ENCODE data around the gene FAM78B. TPM values are rescaled to one million over a fixed set of nuclear protein-coding genes. Genes with fewer than 3 reads are reported as not detected.

FAM78B gene
- total RNA-seq, 2 experiments from 2014 or later, result 0.11 TPM; not detected in 1

DNA sequence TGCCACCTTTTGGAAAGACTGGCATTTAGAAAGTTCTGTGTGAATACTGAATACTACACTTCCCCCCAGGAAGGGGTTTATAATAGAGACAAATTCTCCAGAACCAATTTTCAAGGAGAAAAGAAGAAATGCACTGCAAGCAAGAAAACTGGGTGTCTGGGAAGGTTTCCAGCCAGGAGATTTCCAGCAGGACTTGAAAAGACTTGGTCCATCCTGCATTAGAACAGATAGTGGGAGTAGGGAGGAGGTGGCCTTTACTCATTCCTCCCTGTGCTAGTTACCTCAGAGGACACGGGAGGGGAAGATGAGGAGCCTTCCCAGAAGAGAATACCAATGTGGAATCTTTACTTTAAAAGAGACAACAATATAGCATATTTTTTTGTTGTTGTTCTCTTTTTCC, 52.4 kb downstream of the FAM78B start:
- Mint-ChIP-seq H3K4me3 (no peak overlapping the region), H3K27me3 (no peaks in the 10 kb centered on the region), H3K4me1 (ENCODE audit: low read depth) (no peaks in the 10 kb centered on the region), H3K36me3 (ENCODE audit: low read depth) (no peaks in the 10 kb centered on the region), H3K27ac (no peak overlapping the region), H3K9me3 (no peaks in the 10 kb centered on the region)
- Histone ChIP-seq H3K27me3 (ENCODE audit: control insufficient read depth in 1 of 2, insufficient read depth in 2 of 2, low read length in 2 of 2) (no peaks in the 10 kb centered on the region), H3K36me3 (ENCODE audit: insufficient read depth, low read length) (no peaks in the 10 kb centered on the region), H3K4me1 (ENCODE audit: insufficient read depth, low read length) (no peaks in the 10 kb centered on the region), H3K27ac (ENCODE audit: low read depth in 1 of 2, low read length in 2 of 2) (no peak overlapping the region), H3K9me3 (ENCODE audit: control insufficient read depth in 1 of 2, insufficient read depth in 1 of 2, low read length in 2 of 2) (no peaks in the 10 kb centered on the region), H3K4me3 (ENCODE audit: low read length) (no peak overlapping the region)
- CTCF ChIA-PET, result no interaction called here
- DNase-seq (no peak), ATAC-seq (ENCODE audit: poor library complexity) (no peak)
- intact Hi-C loops (cut with DNase I, micrococcal nuclease), result no loop called here
- POLR2A ChIA-PET, result no interaction called here
- TF ChIP-seq, protein P1, sequence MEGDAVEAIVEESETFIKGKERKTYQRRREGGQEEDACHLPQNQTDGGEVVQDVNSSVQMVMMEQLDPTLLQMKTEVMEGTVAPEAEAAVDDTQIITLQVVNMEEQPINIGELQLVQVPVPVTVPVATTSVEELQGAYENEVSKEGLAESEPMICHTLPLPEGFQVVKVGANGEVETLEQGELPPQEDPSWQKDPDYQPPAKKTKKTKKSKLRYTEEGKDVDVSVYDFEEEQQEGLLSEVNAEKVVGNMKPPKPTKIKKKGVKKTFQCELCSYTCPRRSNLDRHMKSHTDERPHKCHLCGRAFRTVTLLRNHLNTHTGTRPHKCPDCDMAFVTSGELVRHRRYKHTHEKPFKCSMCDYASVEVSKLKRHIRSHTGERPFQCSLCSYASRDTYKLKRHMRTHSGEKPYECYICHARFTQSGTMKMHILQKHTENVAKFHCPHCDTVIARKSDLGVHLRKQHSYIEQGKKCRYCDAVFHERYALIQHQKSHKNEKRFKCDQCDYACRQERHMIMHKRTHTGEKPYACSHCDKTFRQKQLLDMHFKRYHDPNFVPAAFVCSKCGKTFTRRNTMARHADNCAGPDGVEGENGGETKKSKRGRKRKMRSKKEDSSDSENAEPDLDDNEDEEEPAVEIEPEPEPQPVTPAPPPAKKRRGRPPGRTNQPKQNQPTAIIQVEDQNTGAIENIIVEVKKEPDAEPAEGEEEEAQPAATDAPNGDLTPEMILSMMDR (IDR thresholded peaks at IDR 0.05), result no peak

- Histone ChIP-seq H3K36me3 (ENCODE audit: insufficient read depth, low read length) (no peaks in the 10 kb centered on the region), H3K4me3 (ENCODE audit: low read length) (no peak overlapping the region), H3K4me1 (ENCODE audit: insufficient read depth, low read length) (no peaks in the 10 kb centered on the region), H3K27ac (ENCODE audit: low read depth in 1 of 2, low read length in 2 of 2) (no peak overlapping the region), H3K27me3 (ENCODE audit: control insufficient read depth in 1 of 2, insufficient read depth in 2 of 2, low read length in 2 of 2) (no peaks in the 10 kb centered on the region), H3K9me3 (ENCODE audit: control insufficient read depth in 1 of 2, insufficient read depth in 1 of 2, low read length in 2 of 2) (no peaks in the 10 kb centered on the region)
- CTCF ChIA-PET, result no interaction called here
- no peak overlapping the region for H3K27ac Mint-ChIP-seq
- H3K36me3 Mint-ChIP-seq (ENCODE audit: low read depth), result no peaks in the 10 kb centered on the region
- POLR2A ChIA-PET, result no interaction called here
- H3K9me3 Mint-ChIP-seq, result no peaks in the 10 kb centered on the region
- no peak overlapping the region for H3K4me3 Mint-ChIP-seq
- no peaks in the 10 kb centered on the region for H3K4me1 Mint-ChIP-seq (ENCODE audit: low read depth)
- intact Hi-C loops (cut with DNase I, micrococcal nuclease), result no loop called here
- TF ChIP-seq, protein P1 (IDR thresholded peaks at IDR 0.05), result no peak
- no peaks in the 10 kb centered on the region for H3K27me3 Mint-ChIP-seq
- DNase-seq, result no peak
- no peak for ATAC-seq (ENCODE audit: poor library complexity)
These were observed 53.2 kb downstream of the FAM78B start for GRCh38 chr1:166113630-166114029.

DNA sequence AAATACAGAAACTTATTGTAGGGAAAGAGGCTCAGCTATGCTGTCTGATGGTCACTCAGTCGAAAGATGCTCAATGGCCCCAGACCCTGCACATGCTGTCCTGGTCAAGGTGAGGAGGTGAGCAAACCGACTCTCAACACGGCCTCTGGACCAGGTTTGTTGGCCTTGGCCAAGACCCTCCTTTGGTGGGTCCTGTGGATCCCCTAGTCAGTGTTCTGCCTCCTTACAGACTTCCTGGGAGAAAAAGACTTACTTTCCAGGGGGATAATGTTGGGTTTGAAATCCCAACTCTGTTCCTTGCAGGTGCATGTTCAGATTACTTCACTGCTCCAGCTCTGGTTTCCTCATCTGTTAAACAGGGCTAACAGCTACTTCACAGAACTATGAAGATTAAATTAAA, 53.8 kb downstream of the FAM78B start:
- Mint-ChIP-seq H3K27me3 (no peaks in the 10 kb centered on the region), H3K4me1 (ENCODE audit: low read depth) (no peaks in the 10 kb centered on the region), H3K36me3 (ENCODE audit: low read depth) (no peaks in the 10 kb centered on the region), H3K4me3 (no peak overlapping the region), H3K27ac (no peak overlapping the region), H3K9me3 (no peaks in the 10 kb centered on the region)
- no peaks in the 10 kb centered on the region for H3K9me3 ChIP-seq (ENCODE audit: control insufficient read depth in 1 of 2, insufficient read depth in 1 of 2, low read length in 2 of 2)
- intact Hi-C loops (cut with DNase I, micrococcal nuclease), result no loop called here
- ChIA-PET CTCF (no interaction called here), POLR2A (no interaction called here)
- H3K4me1 ChIP-seq (ENCODE audit: insufficient read depth, low read length), result no peaks in the 10 kb centered on the region
- H3K27me3 ChIP-seq (ENCODE audit: control insufficient read depth in 1 of 2, insufficient read depth in 2 of 2, low read length in 2 of 2), result no peaks in the 10 kb centered on the region
- no peak overlapping the region for H3K27ac ChIP-seq (ENCODE audit: low read depth in 1 of 2, low read length in 2 of 2)
- no peaks in the 10 kb centered on the region for H3K36me3 ChIP-seq (ENCODE audit: insufficient read depth, low read length)
- ATAC-seq (ENCODE audit: poor library complexity) (no peak), DNase-seq (no peak)
- H3K4me3 ChIP-seq (ENCODE audit: low read length), result no peak overlapping the region
- TF ChIP-seq, protein P1 (IDR thresholded peaks at IDR 0.05), result no peak
